Thyroid gland (tissue), 4 donors: ENCODE measurements around the gene AGTPBP1. TPM values are rescaled to one million over a fixed set of nuclear protein-coding genes. Genes with fewer than 3 reads are reported as not detected.

Source experiments
- DNase-seq, 2 donors: peaks; one replicate each; pipeline ENCODE4 v3.0.0-alpha.2; 2019
- H3K27ac ChIP-seq, 3 donors: fragments of 200-600 bp; sonication (generic); 1 replicate in 2 of 3; 2 replicates in 1 of 3; pipeline ENCODE4 v1.5.1; 2016 to 2019; ENCODE audit warnings: mild to moderate bottlenecking in 1 of 3, moderate library complexity in 1 of 3
- H3K27me3 ChIP-seq: fragments of 200-600 bp; sonication (generic); one replicate; pipeline ENCODE4 v1.5.1; 2019
- H3K36me3 ChIP-seq, 2 donors: fragments of 200-600 bp; sonication (generic); one replicate each; pipeline ENCODE4 v1.5.1; 2016 to 2019
- H3K4me1 ChIP-seq, 2 donors: fragments of 200-600 bp; sonication (generic); one replicate each; pipeline ENCODE4 v1.5.1; 2017 to 2019
- H3K4me3 ChIP-seq, 3 donors: fragments of 200-600 bp; sonication (generic); replicated peaks in 1 of 3; 1 replicate in 2 of 3; 2 replicates in 1 of 3; pipeline ENCODE4 v1.5.1; 2016; ENCODE audit warnings: mild to moderate bottlenecking in 1 of 3
- H3K9me3 ChIP-seq: fragments of 200-600 bp; sonication (generic); one replicate; pipeline ENCODE4 v1.5.1; 2017
- CTCF ChIP-seq, 6 experiments: fragments of 200-600 bp in 3 of 6; fragments of 450-650 bp in 3 of 6; sonication (generic) in 3 of 6; IDR thresholded peaks; one replicate each; pipeline ENCODE4 v1.5.1; 2016 to 2019; ENCODE audit warnings: antibody characterized with exemption in 6 of 6, mild to moderate bottlenecking in 2 of 6, inconsistent platforms in 1 of 6, moderate library complexity in 1 of 6
- POLR2A ChIP-seq, 2 donors: fragments of 450-650 bp; IDR thresholded peaks; one replicate each; pipeline ENCODE4 v1.6.1; 2017; ENCODE audit warnings: antibody characterized with exemption in 2 of 2, mild to moderate bottlenecking in 2 of 2, moderate library complexity in 1 of 2
- WGBS, 2 donors: methylation state at CpG; one replicate each; pipeline ENCODE4 v1.1.5; 2017; 5-methylcytosine and 5-hydroxymethylcytosine counted together
- intact Hi-C: fragments of 100-400 bp; cut with DNase I; formaldehyde crosslinking; loops from one replicate; pipeline ENCODE4 v1.15.1; 2023
- total RNA-seq, 4 donors: library from RNA; depleted of rRNA; stranded (reverse); fragments of >200 nt; gene quantifications; one replicate each; pipeline ENCODE4 v1.2.3, GENCODE V29; 2016

Gene AGTPBP1
- total RNA-seq, 4 donors from 2014 or later, result 18.2 to 23.3 (median 22.0) TPM

DNA sequence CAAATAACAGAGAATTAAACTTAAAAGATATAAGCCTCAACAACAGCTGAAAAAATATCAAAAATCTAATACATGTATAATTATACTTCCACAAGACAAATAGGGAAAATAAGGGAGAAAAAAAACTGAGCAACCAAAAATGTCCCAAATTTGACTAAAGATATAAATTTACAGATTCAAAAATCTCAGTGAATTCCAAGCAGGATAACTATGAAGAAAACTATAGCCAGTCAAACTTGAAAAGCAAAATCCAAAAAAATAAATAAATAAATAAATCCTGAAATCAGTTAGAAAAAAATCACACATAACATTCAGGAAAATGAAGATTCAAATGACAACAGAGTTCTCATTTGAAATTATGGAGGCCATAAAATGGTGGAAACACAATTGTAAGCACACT, 56.7 kb downstream of the AGTPBP1 start:
- no peaks in the 10 kb centered on the region for H3K36me3 ChIP-seq
- H3K9me3 ChIP-seq, result no peaks in the 10 kb centered on the region
- H3K27ac ChIP-seq, result no peak overlapping the region
- TF ChIP-seq POLR2A (IDR thresholded peaks at IDR 0.05), result no peak
- no peak for TF ChIP-seq CTCF (IDR thresholded peaks at IDR 0.05)
- no peak for DNase-seq
- H3K4me1 ChIP-seq, result no peaks in the 10 kb centered on the region
- intact Hi-C loops, result no loop called here
- H3K27me3 ChIP-seq, result no peaks in the 10 kb centered on the region
- H3K4me3 ChIP-seq, result no peak overlapping the region

GRCh38 chr9:85676790-85677189, 65.0 kb downstream of the AGTPBP1 start:
- Histone ChIP-seq H3K27me3 (no peaks in the 10 kb centered on the region), H3K9me3 (no peaks in the 10 kb centered on the region), H3K4me3 (no peak overlapping the region), H3K4me1 (no peaks in the 10 kb centered on the region), H3K36me3 (no peaks in the 10 kb centered on the region), H3K27ac (no peak overlapping the region)
- TF ChIP-seq POLR2A (IDR thresholded peaks at IDR 0.05), result no peak
- no peak for TF ChIP-seq CTCF (IDR thresholded peaks at IDR 0.05)
- DNase-seq, result no peak
- WGBS, 2 donors, result 95 to 98% methylated on average over 2 of the region's 2 CpGs
- intact Hi-C loops, result no loop called here

- no peak overlapping the region for H3K27ac ChIP-seq
- no peaks in the 10 kb centered on the region for H3K9me3 ChIP-seq
- 93 to 94% methylated on average over 1 of the region's 1 CpG for WGBS, 2 donors
- no peaks in the 10 kb centered on the region for H3K4me1 ChIP-seq
- H3K4me3 ChIP-seq, result no peak overlapping the region
- no peaks in the 10 kb centered on the region for H3K36me3 ChIP-seq
- TF ChIP-seq POLR2A (IDR thresholded peaks at IDR 0.05), result no peak
- H3K27me3 ChIP-seq, result no peaks in the 10 kb centered on the region
- no peak for DNase-seq
- intact Hi-C loops, result no loop called here
Observed at GRCh38 chr9:85667374-85667773, 74.4 kb downstream of the AGTPBP1 start.

- no peaks in the 10 kb centered on the region for H3K36me3 ChIP-seq
- no peak overlapping the region for H3K4me3 ChIP-seq
- H3K9me3 ChIP-seq, result no peaks in the 10 kb centered on the region
- H3K4me1 ChIP-seq, result no peaks in the 10 kb centered on the region
- no peak overlapping the region for H3K27ac ChIP-seq
- H3K27me3 ChIP-seq, result no peaks in the 10 kb centered on the region
- no peak for DNase-seq
- 92% methylated on average over 2 of the region's 2 CpGs for WGBS, 2 donors
- intact Hi-C loops, result no loop called here
- TF ChIP-seq POLR2A (IDR thresholded peaks at IDR 0.05), result no peak
- no peak for TF ChIP-seq CTCF (IDR thresholded peaks at IDR 0.05)
Observed at GRCh38 chr9:85666086-85666485, 75.7 kb downstream of the AGTPBP1 start.

DNA sequence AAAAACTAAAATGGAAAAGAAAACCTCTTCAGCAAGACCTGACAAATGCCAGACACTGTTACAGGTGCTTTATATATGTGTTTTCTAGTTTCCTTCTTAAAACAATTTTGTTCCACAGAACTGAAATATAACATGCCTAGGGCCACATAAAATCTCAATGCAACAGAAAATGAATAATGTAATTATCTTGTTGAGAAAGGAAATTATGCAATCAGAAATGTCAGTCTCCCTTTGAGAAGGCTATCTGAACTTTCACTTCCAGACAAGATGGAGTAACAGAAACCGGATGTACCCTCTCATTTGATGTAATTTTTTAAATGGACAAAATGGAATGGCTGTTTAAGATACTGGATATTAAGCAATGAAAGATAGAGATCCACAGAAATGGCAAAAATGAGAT, 79.2 kb downstream of the AGTPBP1 start:
- TF ChIP-seq POLR2A (IDR thresholded peaks at IDR 0.05), result no peak
- no peak for TF ChIP-seq CTCF (IDR thresholded peaks at IDR 0.05)
- no peak overlapping the region for H3K27ac ChIP-seq
- no peaks in the 10 kb centered on the region for H3K9me3 ChIP-seq
- no peak for DNase-seq
- 87 to 95% methylated on average over 1 of the region's 1 CpG for WGBS, 2 donors
- H3K36me3 ChIP-seq, result no peaks in the 10 kb centered on the region
- no peak overlapping the region for H3K4me3 ChIP-seq
- intact Hi-C loops, result no loop called here
- H3K27me3 ChIP-seq, result no peaks in the 10 kb centered on the region
- H3K4me1 ChIP-seq, result no peaks in the 10 kb centered on the region

DNA sequence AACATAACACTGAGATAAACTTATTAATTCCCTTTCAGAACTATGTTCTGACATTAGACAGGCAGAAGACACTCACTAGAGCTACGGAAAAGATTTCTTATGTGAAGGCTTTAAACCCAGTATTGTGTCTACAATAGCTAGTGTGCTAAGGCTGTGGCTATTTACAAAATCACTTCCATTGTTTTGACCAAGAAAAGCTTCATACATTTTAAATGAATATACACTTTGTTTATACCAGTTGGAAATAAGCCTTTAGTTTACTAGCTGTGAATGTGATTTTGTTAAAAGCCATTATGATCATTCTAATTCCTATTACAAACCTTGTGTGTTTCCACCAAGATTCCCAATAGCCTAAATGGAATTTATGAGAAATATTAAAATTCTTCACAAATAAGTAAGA, 83.0 kb downstream of the AGTPBP1 start:
- H3K4me1 ChIP-seq, result no peaks in the 10 kb centered on the region
- no peak overlapping the region for H3K27ac ChIP-seq
- no peaks in the 10 kb centered on the region for H3K9me3 ChIP-seq
- TF ChIP-seq POLR2A (IDR thresholded peaks at IDR 0.05), result no peak
- TF ChIP-seq CTCF (IDR thresholded peaks at IDR 0.05), result no peak
- intact Hi-C loops, result no loop called here
- no peaks in the 10 kb centered on the region for H3K36me3 ChIP-seq
- no peak overlapping the region for H3K4me3 ChIP-seq
- WGBS, 2 donors, result 87% methylated on average over 1 of the region's 1 CpG
- no peaks in the 10 kb centered on the region for H3K27me3 ChIP-seq
- no peak for DNase-seq
